HepG2 (cell line): Measurements from ENCODE around the gene OMA1. TPM values are rescaled to one million over a fixed set of nuclear protein-coding genes. Genes with fewer than 3 reads are reported as not detected.
A peak's percentile ranks its signal among the peaks of the same experiment; 100 is the strongest.

ENCODE experiments used
- ARNT2 ChIP-seq: sonication (generic); formaldehyde crosslinking; IDR thresholded peaks from 2 replicates; pipeline ENCODE4 v1.8.0; 2022; ENCODE audit warnings: mild to moderate bottlenecking, low read depth, missing genetic modification reagents, moderate library complexity
- ETS1 ChIP-seq: sonication (generic); formaldehyde crosslinking; IDR thresholded peaks from 2 replicates; pipeline ENCODE4 v1.4.0; 2020; ENCODE audit warnings: missing genetic modification reagents
- KLF11 ChIP-seq: IDR thresholded peaks from 2 replicates; pipeline ENCODE4 v1.6.1; 2016; ENCODE audit warnings: missing compliant biosample characterization
- LRRFIP1 ChIP-seq: sonication (generic); formaldehyde crosslinking; conservative IDR thresholded peaks from 2 replicates; pipeline ENCODE4 v1.4.0; 2020; ENCODE audit warnings: missing genetic modification reagents
- NR2C2 ChIP-seq: sonication (generic); formaldehyde crosslinking; IDR thresholded peaks from 2 replicates; pipeline ENCODE4 v1.4.0; 2020; ENCODE audit warnings: missing genetic modification reagents, mild to moderate bottlenecking, moderate library complexity, borderline replicate concordance
- PITX1 ChIP-seq: sonication (generic); formaldehyde crosslinking; IDR thresholded peaks from 2 replicates; pipeline ENCODE4 v1.5.1; 2020; ENCODE audit warnings: mild to moderate bottlenecking, missing genetic modification reagents
- PRPF4 ChIP-seq: fragments of 200-400 bp; formaldehyde crosslinking; IDR thresholded peaks from 2 replicates; pipeline ENCODE4 v1.6.1; 2016; ENCODE audit warnings: low read length, low read depth; ENCODE audit not compliant: poor library complexity, severe bottlenecking
- RBM39 ChIP-seq: fragments of 200-400 bp; formaldehyde crosslinking; IDR thresholded peaks from one replicate; pipeline ENCODE4 v1.6.1; 2018; ENCODE audit warnings: antibody characterized with exemption, mild to moderate bottlenecking, low read depth, low read length; ENCODE audit not compliant: poor library complexity, severe bottlenecking
- SOX13 ChIP-seq, 3 experiments: fragments of 450-650 bp in 1 of 3; sonication (generic) in 1 of 3; formaldehyde crosslinking in 1 of 3; IDR thresholded peaks in 2 of 3; conservative IDR thresholded peaks in 1 of 3; 2 replicates each; pipeline versions ENCODE4 v1.5.0 to v1.6.1; 2016 to 2020; ENCODE audit warnings: antibody characterized with exemption in 1 of 3, mild to moderate bottlenecking in 1 of 3, missing compliant biosample characterization in 1 of 3, missing genetic modification reagents in 1 of 3, moderate library complexity in 1 of 3
- ZFAT ChIP-seq: sonication (generic); formaldehyde crosslinking; conservative IDR thresholded peaks from 2 replicates; pipeline ENCODE4 v1.8.1; 2023; ENCODE audit warnings: missing genetic modification reagents, inconsistent platforms
- ZNF142 ChIP-seq: sonication (generic); formaldehyde crosslinking; IDR thresholded peaks from 2 replicates; pipeline ENCODE4 v1.4.0; 2020; ENCODE audit warnings: missing genetic modification reagents
- ZNF253 ChIP-seq: sonication (generic); formaldehyde crosslinking; IDR thresholded peaks from 2 replicates; pipeline ENCODE4 v1.8.0; 2022; ENCODE audit warnings: mild to moderate bottlenecking, missing genetic modification reagents, borderline replicate concordance
- ZNF460 ChIP-seq: sonication (generic); formaldehyde crosslinking; IDR thresholded peaks from 2 replicates; pipeline ENCODE4 v1.5.1; 2020; ENCODE audit warnings: missing genetic modification reagents, mild to moderate bottlenecking, borderline replicate concordance
- ZNF546 ChIP-seq: sonication (generic); formaldehyde crosslinking; conservative IDR thresholded peaks from 2 replicates; pipeline ENCODE4 v1.8.1; 2023; ENCODE audit warnings: mild to moderate bottlenecking, missing genetic modification reagents
- ZNF580 ChIP-seq: IDR thresholded peaks from 2 replicates; pipeline ENCODE4 v1.6.1; 2016; ENCODE audit warnings: low read depth, borderline replicate concordance
- ZNF678 ChIP-seq: sonication (generic); formaldehyde crosslinking; IDR thresholded peaks from 2 replicates; pipeline ENCODE4 v1.4.0; 2020; ENCODE audit warnings: mild to moderate bottlenecking, missing genetic modification reagents
- polyA plus RNA-seq, 8 experiments: library from polyadenylated mRNA; depleted of rRNA in 3 of 8; stranded (reverse) in 7 of 8; unstranded in 1 of 8; fragments of >200 nt; fragmentation: Illumina TruSeq in 4 of 8; extraction: Trizol in 4 of 8; gene quantifications; 2 replicates each; pipeline versions ENCODE4 v1.2.1 to v1.2.3, GENCODE V29; 2011 to 2016; ENCODE audit warnings: low read depth in 4 of 8, missing spikeins in 1 of 8, mixed read lengths in 1 of 8; ENCODE audit not compliant: insufficient read depth in 1 of 8
- total RNA-seq, 5 experiments: library from RNA; depleted of rRNA; stranded (reverse); fragments of >200 nt; fragmentation: Illumina TruSeq; extraction: Trizol; gene quantifications; 2 replicates each; pipeline ENCODE4 v1.2.3, GENCODE V29; 2016; ENCODE audit warnings: low read depth in 1 of 5

Gene OMA1
- total and polyA plus RNA-seq, 2 of the 13 experiments (the other 11 are each of a cell fraction or from before 2014, with no cell fraction given): 7.0 to 26.9 TPM

DNA sequence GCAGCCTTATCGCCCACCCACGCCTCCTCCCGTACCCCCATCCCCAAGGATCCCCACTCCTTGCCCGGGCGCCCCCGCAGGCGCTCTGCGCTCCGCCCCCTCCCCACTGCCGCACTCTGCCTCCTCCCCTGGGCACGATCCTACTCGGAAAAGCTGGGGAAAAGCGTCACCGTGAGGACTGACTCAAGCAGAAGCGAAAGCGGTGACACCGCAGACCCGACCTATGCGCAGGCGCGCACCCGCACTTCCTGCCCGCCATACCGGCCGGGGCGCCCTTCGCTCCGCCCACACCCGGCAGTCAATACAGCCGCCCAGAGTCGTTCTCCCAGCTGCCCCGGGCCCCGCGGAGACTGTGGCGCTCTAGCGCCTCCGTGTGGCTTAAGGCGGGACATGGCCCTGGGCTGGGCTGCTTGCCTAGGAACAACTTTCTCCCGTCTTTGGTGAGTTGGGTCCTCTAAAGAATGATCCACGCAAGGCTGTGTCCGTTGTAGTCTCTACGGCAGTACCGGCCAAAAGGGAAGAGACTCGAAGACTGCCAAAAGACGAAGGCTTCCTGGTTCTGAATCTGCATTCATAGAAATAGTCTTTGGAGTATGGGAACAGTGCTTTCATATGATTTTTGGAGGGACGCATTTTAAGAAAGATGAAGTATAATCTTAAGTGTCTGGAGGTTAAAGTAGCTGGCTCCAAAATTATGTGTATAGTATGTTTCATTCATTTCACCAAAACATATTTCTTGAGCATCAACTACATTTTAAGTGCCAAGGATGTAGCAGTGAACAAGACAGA lies at the start of gene OMA1 (continued):
- no peak for TF ChIP-seq LRRFIP1
- no peak for TF ChIP-seq ZNF142
- TF ChIP-seq NR2C2 (CRISPR knock-in tag): peak; percentile 77; the same call in 1 of the 2 replicates
- TF ChIP-seq ZNF678 (CRISPR knock-in tag): no peak
- no peak for TF ChIP-seq PRPF4
- no peak for TF ChIP-seq SOX13 (IDR thresholded peaks at IDR 0.05)
- peak in 1 of 2 experiments; percentile 43; a peak in 1 of 4 replicates for TF ChIP-seq SOX13 (CRISPR knock-in tag; conservative IDR thresholded peaks at IDR 0.05 in 1 of 2, IDR thresholded peaks at IDR 0.05 in 1 of 2)
- no peak for TF ChIP-seq ZNF253 (CRISPR knock-in tag)
- peak; percentile 45 for TF ChIP-seq RBM39
- TF ChIP-seq ZNF580 (CRISPR knock-in tag): no peak
- TF ChIP-seq ARNT2 (CRISPR knock-in tag): peak; percentile 47
- TF ChIP-seq ZNF460 (CRISPR knock-in tag): no peak; the same call in 1 of the 2 replicates
- TF ChIP-seq PITX1 (CRISPR knock-in tag): peak; percentile 39; the same call in 1 of the 2 replicates
- TF ChIP-seq KLF11: no peak
- no peak for TF ChIP-seq ZFAT (CRISPR knock-in tag)
- TF ChIP-seq ETS1 (CRISPR knock-in tag): 0 out of 2 replicates have a peak, but pooled peaks have one; percentile 70
- no peak for TF ChIP-seq ZNF546
